ENCODE measurements around the gene KLRC2. TPM values are rescaled to one million over a fixed set of nuclear protein-coding genes. Genes with fewer than 3 reads are reported as not detected.
A peak's percentile ranks its signal among the peaks of the same experiment; 100 is the strongest.
"Not testable (repeated sequence)": the region's sequence is repeated elsewhere in the genome, so short reads cannot be mapped to it uniquely, and the experiment has no call there.

The KLRC2 gene
- 0.40 TPM in 1 of 2 replicates, not detected in the other for total RNA-seq
- not detected for polyA plus RNA-seq (2012)

- peak; percentile 15 for DNase-seq (ENCODE audit: low read depth)
Observed at GRCh38 chr12:10435816-10436215, at the start of gene KLRC2. KLRC2 (minus strand) TSS chr12:10436010; CDS start chr12:10435986, 24 bp downstream.

- DNase-seq (ENCODE audit: low read depth) = not testable (repeated sequence)
Observed at GRCh38 chr12:10481901-10482300, 46.1 kb upstream of the KLRC2 start.

DNA sequence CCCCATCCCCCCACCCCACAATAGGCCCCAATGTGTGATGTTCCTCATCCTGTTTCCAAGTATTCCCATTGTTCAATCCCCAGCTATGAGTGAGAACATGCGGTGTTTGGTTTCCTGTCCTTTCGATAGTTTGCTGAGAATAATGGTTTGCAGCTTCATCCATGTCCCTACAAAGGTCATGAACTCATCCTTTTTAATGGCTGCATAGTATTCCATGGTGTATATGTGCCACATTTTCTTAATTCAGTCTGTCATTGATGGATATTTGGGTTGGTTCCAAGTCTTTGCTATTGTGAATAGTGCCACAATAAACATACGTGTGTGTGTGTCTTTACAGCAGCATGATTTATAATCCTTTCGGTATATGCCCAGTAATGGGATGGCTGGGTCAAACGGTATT lies 37.0 kb upstream of the KLRC2 start:
- DNase-seq (ENCODE audit: low read depth) = not testable (repeated sequence)

DNA sequence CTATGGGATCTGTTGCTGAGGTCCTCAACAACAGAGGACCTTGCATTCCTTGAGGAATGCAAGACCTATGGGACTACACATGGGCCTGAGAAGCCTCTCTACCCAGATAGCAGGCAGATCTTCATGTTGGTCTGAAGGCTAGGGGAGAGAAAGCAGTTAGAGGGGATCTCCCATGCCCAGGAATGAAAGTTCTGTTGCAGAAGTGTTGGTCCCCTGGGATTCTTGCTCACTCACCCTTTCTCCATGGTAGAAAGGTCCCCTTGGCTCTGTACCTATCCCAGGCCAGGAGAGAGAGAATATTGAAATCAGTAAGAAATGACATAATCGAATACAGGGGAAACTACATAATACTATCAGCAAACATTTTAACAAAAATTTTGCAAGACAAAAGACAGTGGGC lies 33.9 kb upstream of the KLRC2 start:
- DNase-seq (ENCODE audit: low read depth) = no peak

GRCh38 chr12:10466311-10466710 lies 30.5 kb upstream of the KLRC2 start:
- no peak for DNase-seq (ENCODE audit: low read depth)

DNA sequence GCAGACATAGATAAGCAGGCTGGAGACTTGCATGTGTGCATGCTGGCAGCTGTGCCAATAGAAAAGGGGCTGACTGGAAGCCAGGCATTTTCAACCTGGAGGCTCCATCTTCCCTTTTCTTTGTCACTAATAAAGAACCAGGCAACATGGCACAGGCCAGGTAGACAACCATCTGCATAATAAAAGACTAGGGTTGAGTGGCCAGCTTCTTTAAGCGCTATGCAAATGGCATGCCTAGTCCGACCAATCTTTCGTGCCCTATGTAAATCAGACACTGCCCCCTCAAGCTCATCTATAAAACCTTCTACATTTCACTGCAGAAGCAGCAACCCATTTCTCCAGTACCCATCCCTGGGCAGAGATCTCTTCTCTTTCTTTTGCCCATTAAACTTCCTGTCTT lies 21.9 kb upstream of the KLRC2 start:
- DNase-seq (ENCODE audit: low read depth) = no peak

DNA sequence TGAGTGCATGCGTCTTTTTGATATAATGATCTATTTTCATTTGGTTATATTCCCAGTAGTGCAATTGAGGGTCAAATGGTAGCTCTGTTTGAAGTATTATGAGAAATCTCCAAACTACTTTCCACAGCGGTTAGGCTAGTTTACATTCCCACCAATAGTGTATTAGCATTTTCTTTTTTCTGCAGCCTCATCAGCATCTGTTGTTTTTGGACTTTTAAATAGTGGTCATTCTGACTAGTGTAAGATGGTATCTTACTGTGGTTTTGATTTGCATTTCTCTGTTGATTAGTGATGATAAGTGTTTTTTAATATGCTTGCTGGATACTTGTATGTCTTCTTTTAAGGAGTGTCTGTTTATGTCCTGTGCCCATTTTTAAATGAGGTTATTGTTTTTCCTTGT lies 21.0 kb upstream of the KLRC2 start:
- no peak for DNase-seq (ENCODE audit: low read depth)

- no peak for DNase-seq (ENCODE audit: low read depth)
Observed at GRCh38 chr12:10455766-10456165, 20.0 kb upstream of the KLRC2 start.

DNA sequence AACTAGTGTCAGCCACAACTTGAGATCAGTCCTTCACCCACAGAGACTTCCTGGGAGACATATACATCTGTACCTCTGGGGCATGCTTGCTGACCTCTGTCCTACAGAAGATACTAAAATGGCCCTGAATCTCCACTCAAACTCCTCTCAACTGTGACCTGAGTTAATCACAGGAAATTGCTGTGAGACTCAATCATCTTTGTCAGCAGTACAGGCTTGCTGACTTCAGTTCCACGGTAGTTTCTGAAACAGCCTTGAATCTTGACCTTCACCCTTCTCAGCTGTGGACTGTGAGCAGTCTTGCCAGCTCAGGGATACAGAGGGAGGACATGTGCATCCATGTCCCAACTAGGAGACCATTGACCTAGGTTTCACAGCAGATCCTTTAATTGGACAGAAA lies 18.7 kb upstream of the KLRC2 start:
- DNase-seq (ENCODE audit: low read depth) = no peak

- no peak for DNase-seq (ENCODE audit: low read depth)
Observed at GRCh38 chr12:10453156-10453555, 17.3 kb upstream of the KLRC2 start, which contains the start of gene KLRC1. KLRC1 (minus strand) TSS chr12:10453377; CDS start chr12:10451156, 2,221 bp downstream.

GRCh38 chr12:10448236-10448635 lies 12.4 kb upstream of the KLRC2 start:
- DNase-seq (ENCODE audit: low read depth) = no peak

GRCh38 chr12:10446052-10446451 lies 10.2 kb upstream of the KLRC2 start:
- not testable (repeated sequence) for DNase-seq (ENCODE audit: low read depth)

DNA sequence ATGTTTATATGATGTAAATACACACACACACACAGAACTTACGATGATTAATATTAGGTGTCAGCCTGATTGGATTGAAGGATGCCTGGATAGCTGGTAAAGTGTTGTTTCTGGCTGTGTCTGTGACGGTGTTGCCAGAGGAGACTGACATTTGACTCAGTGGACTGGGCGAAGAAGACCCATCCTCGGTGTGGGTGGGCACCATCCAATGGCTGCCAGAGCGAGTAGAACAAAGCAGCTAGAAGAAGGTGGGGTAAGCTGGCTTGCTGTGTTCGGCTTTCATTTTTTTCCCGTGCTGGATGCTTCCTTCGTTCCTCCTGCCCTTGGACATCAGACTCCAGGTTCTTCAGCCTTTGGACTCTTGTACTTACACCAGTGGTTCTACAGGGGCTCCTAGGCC lies 5.3 kb upstream of the KLRC2 start:
- not testable (repeated sequence) for DNase-seq (ENCODE audit: low read depth)

GRCh38 chr12:10439608-10440274 lies 3.9 kb upstream of the KLRC2 start:
- DNase-seq (ENCODE audit: low read depth) = not testable (repeated sequence)

DNA sequence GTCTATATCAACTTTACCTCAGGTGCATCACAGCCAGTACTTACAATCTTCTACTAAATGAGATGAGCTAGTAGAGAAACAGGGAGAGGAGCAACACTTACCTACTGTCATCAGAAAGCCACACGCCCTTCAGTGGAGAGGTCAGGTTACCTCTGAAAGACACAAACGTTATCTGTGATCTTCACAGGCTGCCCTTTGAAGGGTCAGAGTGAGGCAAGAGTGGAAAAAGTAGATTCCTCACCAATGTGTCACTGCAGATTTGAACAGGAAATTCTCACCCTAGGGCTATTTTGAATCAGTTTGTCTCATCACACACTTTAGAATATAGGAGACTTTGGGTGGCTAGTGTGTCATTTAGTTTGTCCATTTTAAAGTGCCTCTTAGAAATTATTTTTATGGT lies 1.8 kb upstream of the KLRC2 start:
- DNase-seq (ENCODE audit: low read depth) = not testable (repeated sequence)

- not testable (repeated sequence) for DNase-seq (ENCODE audit: low read depth)
Observed at GRCh38 chr12:10430623-10431022, 5.2 kb downstream of the KLRC2 start.

- not testable (repeated sequence) for DNase-seq (ENCODE audit: low read depth)
Observed at GRCh38 chr12:10425938-10426337, 9.9 kb downstream of the KLRC2 start.

DNA sequence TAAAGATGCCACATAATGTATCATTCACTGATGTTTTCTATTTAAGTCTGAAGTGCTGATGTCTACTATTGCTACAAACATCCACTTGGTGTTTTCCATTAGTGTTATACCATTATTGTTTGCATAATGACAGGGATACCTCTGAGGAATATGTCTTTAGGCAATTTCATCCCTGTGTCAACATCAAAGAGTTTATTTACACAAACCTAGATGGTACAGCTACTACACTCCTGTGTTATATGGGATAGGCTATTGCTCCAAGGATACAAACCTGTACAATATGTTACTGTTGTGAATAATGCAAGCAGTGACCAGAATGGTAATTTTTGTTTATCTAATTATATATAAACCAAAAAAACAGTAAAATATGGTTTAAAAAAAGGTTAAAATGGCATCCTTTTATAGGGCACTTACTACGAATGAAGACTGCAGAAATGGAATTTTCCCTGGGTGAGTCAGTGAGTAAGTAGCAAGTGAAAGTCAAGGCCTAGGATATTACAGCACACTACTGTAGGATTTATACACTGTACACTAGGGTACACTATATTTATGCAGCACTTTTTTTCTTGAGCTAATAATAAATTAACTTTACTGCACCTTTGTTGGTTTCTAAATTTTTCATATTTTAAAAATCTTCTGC lies 11.4 kb downstream of the KLRC2 start:
- DNase-seq (ENCODE audit: low read depth) = not testable (repeated sequence)

DNA sequence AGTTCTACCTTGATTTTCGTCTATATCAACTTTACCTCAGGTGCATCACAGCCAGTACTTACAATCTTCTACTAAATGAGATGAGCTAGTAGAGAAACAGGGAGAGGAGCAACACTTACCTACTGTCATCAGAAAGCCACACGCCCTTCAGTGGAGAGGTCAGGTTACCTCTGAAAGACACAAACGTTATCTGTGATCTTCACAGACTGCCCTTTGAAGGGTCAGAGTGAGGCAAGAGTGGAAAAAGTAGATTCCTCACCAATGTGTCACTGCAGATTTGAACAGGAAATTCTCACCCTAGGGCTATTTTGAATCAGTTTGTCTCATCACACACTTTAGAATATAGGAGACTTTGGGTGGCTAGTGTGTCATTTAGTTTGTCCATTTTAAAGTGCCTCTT lies 13.7 kb downstream of the KLRC2 start:
- DNase-seq (ENCODE audit: low read depth) = not testable (repeated sequence)

GRCh38 chr12:10420334-10420733 lies 15.5 kb downstream of the KLRC2 start, which contains the start of gene KLRC3:
KLRC3 (minus strand) TSS chr12:10420595; CDS start chr12:10420550, 45 bp downstream.
- DNase-seq (ENCODE audit: low read depth) = not testable (repeated sequence)

DNA sequence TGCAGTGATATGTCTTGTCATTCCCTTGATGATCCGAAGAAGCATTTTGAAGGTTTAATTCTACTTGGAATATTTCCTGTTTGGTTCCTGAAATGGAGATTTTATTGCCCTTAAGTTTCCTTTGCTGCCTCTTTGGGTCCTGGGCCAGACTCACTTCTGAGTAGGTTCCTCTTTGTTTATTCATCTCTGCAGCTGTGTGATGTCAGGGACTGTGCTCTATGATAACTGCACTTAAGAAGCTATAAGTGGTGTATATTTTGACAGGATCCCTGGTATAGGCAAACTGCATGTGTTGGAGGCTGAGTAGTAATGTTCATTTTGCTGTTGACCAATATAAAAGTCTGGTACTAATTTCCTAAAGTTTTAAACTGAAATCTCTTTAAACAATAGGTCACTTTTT lies 26.4 kb downstream of the KLRC2 start, which contains the start of gene KLRC4:
KLRC4 (minus strand) TSS at position 366 of the 400 bp plus-strand sequence; CDS start at position 184, 182 bp downstream.
- peak; percentile 3 for DNase-seq (ENCODE audit: low read depth)

GRCh38 chr12:10408842-10409241 lies 27.0 kb downstream of the KLRC2 start:
- no peak for DNase-seq (ENCODE audit: low read depth)
